GM12878 (cell line): ENCODE measurements around the gene STARD13. TPM values are rescaled to one million over a fixed set of nuclear protein-coding genes. Genes with fewer than 3 reads are reported as not detected.

ENCODE experiments used
- ATAC-seq: fragments of 200-7000 bp; cut with Tn5 transposase; 3 replicates; pipeline ENCODE4 v1.9.1; 2020; ENCODE audit warnings: mild to moderate bottlenecking, moderate library complexity
- BruUV-seq: library from RNA; stranded (reverse); fragments of 400-500 nt; replicated peaks from 2 replicates; lab custom pipeline; 2021; lab: Mats Ljungman, UMichigan
- CTCF ChIA-PET: fragments of 300-600 bp; sonication (Branson Sonifier 250); formaldehyde crosslinking; extraction: SDS; loops from one replicate; lab custom pipeline; 2021; ENCODE audit warnings: inconsistent platforms; lab: Yijun Ruan, JAX
- POLR2A ChIA-PET: fragments of 350-600 bp; formaldehyde crosslinking; extraction: SDS; loops from one replicate; lab custom pipeline; 2021; ENCODE audit warnings: inconsistent platforms; lab: Charles Lee
- RAD21 ChIA-PET: fragments of 300-600 bp; sonication (Branson Sonifier 250); formaldehyde crosslinking; loops from one replicate; lab custom pipeline; 2023; ENCODE audit warnings: antibody characterized with exemption; ENCODE audit not compliant: unreplicated experiment; lab: Charles Lee
- SMC1A ChIA-PET: fragments of 300-600 bp; sonication (Branson Sonifier 250); formaldehyde crosslinking; loops from one replicate; lab custom pipeline; 2023; ENCODE audit not compliant: unreplicated experiment, uncharacterized antibody; lab: Charles Lee
- DNase-seq: peaks from one replicate; pipeline ENCODE4 v3.0.0-alpha.2; 2011; ENCODE audit warnings: low read depth, low spot score
- FAIRE-seq: peaks from 3 replicates; lab custom pipeline; 2011; peaks lifted over from hg19 to GRCh38; lab: Jason Lieb, UNC
- H2AFZ ChIP-seq: 2 replicates; pipeline ENCODE4 v1.6.0; 2011; ENCODE audit warnings: low read depth, low read length, control low read depth; ENCODE audit not compliant: control insufficient read depth
- H3K27ac ChIP-seq: 2 replicates; pipeline ENCODE4 v1.5.1; 2011; ENCODE audit warnings: control low read depth; ENCODE audit not compliant: control insufficient read depth, insufficient read depth
- H3K27me3 ChIP-seq, 2 experiments: replicated peaks in 1 of 2; 2 replicates each; pipeline versions ENCODE4 v1.6.0 to v1.6.1; 2011; ENCODE audit warnings: low read length in 1 of 2; ENCODE audit not compliant: control insufficient read depth in 2 of 2, insufficient read depth in 2 of 2
- H3K36me3 ChIP-seq, 2 experiments: 2 replicates each; pipeline ENCODE4 v1.5.1; 2011; ENCODE audit warnings: low read length in 1 of 2; ENCODE audit not compliant: control insufficient read depth in 2 of 2, insufficient read depth in 2 of 2
- H3K4me1 ChIP-seq: 2 replicates; pipeline ENCODE4 v1.6.1; 2011; ENCODE audit warnings: mild to moderate bottlenecking, low read length, moderate library complexity, mixed read lengths; ENCODE audit not compliant: control insufficient read depth, insufficient read depth
- H3K4me2 ChIP-seq: 2 replicates; pipeline ENCODE4 v1.6.0; 2011; ENCODE audit warnings: control low read depth; ENCODE audit not compliant: control insufficient read depth, insufficient read depth
- H3K4me3 ChIP-seq: fragments of 200-600 bp; sonication (generic); 2 replicates; pipeline ENCODE4 v1.5.1; 2016
- H3K79me2 ChIP-seq: 2 replicates; pipeline ENCODE4 v1.6.0; 2011; ENCODE audit warnings: low read length; ENCODE audit not compliant: control insufficient read depth, insufficient read depth
- H3K9ac ChIP-seq: 2 replicates; pipeline ENCODE4 v1.8.0; 2011; ENCODE audit warnings: low read length, control low read depth, mixed read lengths; ENCODE audit not compliant: control insufficient read depth, insufficient read depth
- H3K9me3 ChIP-seq: replicated peaks from 3 replicates; pipeline ENCODE4 v1.5.1; 2011; ENCODE audit warnings: mild to moderate bottlenecking, low read length; ENCODE audit not compliant: control insufficient read depth, insufficient read depth
- H4K20me1 ChIP-seq: 2 replicates; pipeline ENCODE4 v1.6.0; 2011; ENCODE audit not compliant: control insufficient read depth, insufficient read depth
- BCL3 ChIP-seq: IDR thresholded peaks from 2 replicates; pipeline ENCODE4 v1.6.1; 2011; ENCODE audit warnings: borderline replicate concordance, low read depth, mild to moderate bottlenecking, moderate library complexity, low read length; ENCODE audit not compliant: insufficient read depth, poor library complexity, severe bottlenecking
- FOXK2 ChIP-seq: fragments of 450-650 bp; IDR thresholded peaks from 2 replicates; pipeline ENCODE4 v1.6.1; 2017; ENCODE audit warnings: mild to moderate bottlenecking, moderate library complexity
- MTA2 ChIP-seq: fragments of 450-650 bp; IDR thresholded peaks from 2 replicates; pipeline ENCODE4 v1.6.1; 2016; ENCODE audit warnings: low read depth, mild to moderate bottlenecking, moderate library complexity
- NFXL1 ChIP-seq: fragments of 450-650 bp; IDR thresholded peaks from 2 replicates; pipeline ENCODE4 v1.6.1; 2017; ENCODE audit warnings: antibody characterized with exemption, mild to moderate bottlenecking, borderline replicate concordance
- YBX1 ChIP-seq: fragments of 450-650 bp; IDR thresholded peaks from 2 replicates; pipeline ENCODE4 v1.6.1; 2016; ENCODE audit warnings: antibody characterized with exemption
- ZNF207 ChIP-seq: fragments of 450-650 bp; IDR thresholded peaks from 2 replicates; pipeline ENCODE4 v1.6.1; 2014; ENCODE audit warnings: antibody characterized with exemption, mild to moderate bottlenecking, borderline replicate concordance
- ZNF24 ChIP-seq: fragments of 450-650 bp; IDR thresholded peaks from 2 replicates; pipeline ENCODE4 v1.6.1; 2017; ENCODE audit warnings: antibody characterized with exemption, mild to moderate bottlenecking
- WGBS: methylation state at CpG from one replicate; pipeline ENCODE4 v1.1.6; 2016; ENCODE audit warnings: low lambda C conversion rate; ENCODE audit not compliant: insufficient replicate concordance, insufficient coverage; ENCODE audit errors: missing lambda C conversion rate; 5-methylcytosine and 5-hydroxymethylcytosine counted together
- in situ Hi-C: fragments of 300-500 bp; cut with MboI; formaldehyde crosslinking; loops from 9 replicates; pipeline ENCODE4 v1.14.3; 2018; ENCODE audit warnings: mixed read lengths
- intact Hi-C: fragments of 100-400 bp; cut with micrococcal nuclease; formaldehyde crosslinking; loops from one replicate; pipeline ENCODE4 v1.14.2; 2022; ENCODE audit not compliant: unreplicated experiment
- polyA plus RNA-seq, 11 experiments: library from polyadenylated mRNA; depleted of rRNA in 4 of 11; unstranded in 6 of 11; stranded (reverse) in 5 of 11; fragments of >200 nt; fragmentation: Nextera tagmentation in 4 of 11; fragmentation: Illumina TruSeq in 1 of 11; extraction: Ambion mirVana in 4 of 11; extraction: Trizol in 1 of 11; gene quantifications; 1 replicate in 1 of 11; 2 replicates in 10 of 11; pipeline versions ENCODE4 v1.2.1 to v1.2.3, GENCODE V29; 2011 to 2016; ENCODE audit warnings: inconsistent platforms in 2 of 11, missing spikeins in 2 of 11, low read depth in 1 of 11
- total RNA-seq, 4 experiments: library from RNA; depleted of rRNA in 3 of 4; stranded (reverse); fragments of >200 nt in 3 of 4; fragmentation: Illumina TruSeq in 1 of 4; extraction: Trizol in 1 of 4; gene quantifications; 2 replicates each; pipeline versions ENCODE4 v1.2.1 to v1.2.3, GENCODE V29; 2013 to 2021

The STARD13 gene
- total and polyA plus RNA-seq, 10 of the 15 experiments (the other 5 are each of a cell fraction or from before 2014, with no cell fraction given) = 4.0 to 41.6 (median 10.1) TPM

- ATAC-seq (no peak), DNase-seq (no peak), FAIRE-seq (no peak)
- H3K4me3 ChIP-seq = no peak overlapping the region
- H4K20me1 ChIP-seq = no peaks in the 10 kb centered on the region
- WGBS = 78% methylated on average over 6 of the region's 6 CpGs
- ChIA-PET CTCF (no interaction called here), SMC1A (no interaction called here), POLR2A (no interaction called here), RAD21 (no interaction called here)
- no peak overlapping the region for H3K27ac ChIP-seq
- BruUV-seq = no TSS peak
- H3K36me3 ChIP-seq = no peaks in the 10 kb centered on the region
- H3K9ac ChIP-seq = no peak overlapping the region
- intact Hi-C loops (no loop called here), in situ Hi-C loops (no loop called here)
- H3K4me1 ChIP-seq = no peaks in the 10 kb centered on the region
- H3K9me3 ChIP-seq = no peaks in the 10 kb centered on the region
- no peak for TF ChIP-seq ZNF24
- no peak for TF ChIP-seq ZNF207
- TF ChIP-seq MTA2 = no peak
- no peak for TF ChIP-seq FOXK2
- no peak for TF ChIP-seq YBX1
- TF ChIP-seq BCL3 = peak; percentile 35
- no peak for TF ChIP-seq NFXL1
- no peaks in the 10 kb centered on the region for H3K79me2 ChIP-seq
- no peak overlapping the region for H2AFZ ChIP-seq
- H3K4me2 ChIP-seq = no peak overlapping the region
- no peaks in the 10 kb centered on the region for H3K27me3 ChIP-seq
These were observed 23.5 kb downstream of the STARD13 start for GRCh38 chr13:33262062-33262487.
